ENCODE results near the gene CHMP2B.
"Not testable (repeated sequence)": the region's sequence is repeated elsewhere in the genome, so short reads cannot be mapped to it uniquely, and the experiment has no call there.

The CHMP2B gene

DNA sequence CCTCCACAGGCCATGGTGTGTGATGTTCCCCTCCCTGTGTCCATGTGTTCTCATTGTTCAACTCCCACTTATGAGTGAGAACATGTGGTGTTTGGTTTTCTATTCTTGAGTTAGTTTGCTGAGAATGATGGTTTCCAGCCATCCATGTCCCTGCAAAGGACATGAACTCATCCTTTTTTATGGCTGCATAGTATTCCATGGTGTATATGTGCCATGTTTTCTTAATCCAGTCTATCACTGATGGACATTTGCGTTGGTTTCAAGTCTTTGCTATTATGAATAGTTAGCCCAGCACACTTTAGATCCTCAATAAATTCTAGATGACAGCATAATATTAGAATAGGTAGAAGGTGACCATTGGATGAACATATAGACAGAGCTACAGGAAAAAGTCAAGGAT lies 77.9 kb downstream of the CHMP2B start:
- no CpG with 5 or more reads among the region's 1 CpG for WGBS (ENCODE audit: insufficient coverage, insufficient read length)
- H3K27me3 ChIP-seq (ENCODE audit: control insufficient read depth, insufficient read depth, low read length); H3K4me3 ChIP-seq (ENCODE audit: low read length); DNase-seq (ENCODE audit: low read depth, low spot score); H3K36me3 ChIP-seq (ENCODE audit: control insufficient read depth, insufficient read depth, low read length); H3K9me3 ChIP-seq (ENCODE audit: control insufficient read depth, insufficient read depth, low read length); H3K4me1 ChIP-seq (ENCODE audit: control insufficient read depth, insufficient read depth, low read length); H3K27ac ChIP-seq (ENCODE audit: low read length): not testable (repeated sequence)

Measured in iPS DF 6.9 (cell line).